ENCODE results near the gene OR14C36. TPM values are rescaled to one million over a fixed set of nuclear protein-coding genes. Genes with fewer than 3 reads are reported as not detected.

The OR14C36 gene
- total RNA-seq, 1 donor from 2014 or later: not detected

Other genes with a start within 250 kb of the OR14C36 start
- gene OR2M5, start 203.6 kb upstream of the OR14C36 start, total RNA-seq: not detected
- not detected for gene OR2M2, start 174.0 kb upstream of the OR14C36 start, total RNA-seq
- not detected for gene OR2M3, start 151.5 kb upstream of the OR14C36 start, total RNA-seq
- gene OR2M4, start 117.4 kb upstream of the OR14C36 start, total RNA-seq: not detected
- gene OR2T33, start 70.8 kb upstream of the OR14C36 start, total RNA-seq: not detected
- gene OR2T12, start 45.4 kb upstream of the OR14C36 start, total RNA-seq: not detected
- not detected for gene OR2M7, start 24.2 kb upstream of the OR14C36 start, total RNA-seq
- not detected for gene OR2T4, start 12.9 kb downstream of the OR14C36 start, total RNA-seq
- not detected for gene OR2T6, start 27.0 kb downstream of the OR14C36 start, total RNA-seq
- gene OR2T1, start 54.3 kb downstream of the OR14C36 start, total RNA-seq: not detected
- not detected for gene OR2T2, start 96.9 kb downstream of the OR14C36 start, total RNA-seq
- not detected for gene OR2T3, start 124.6 kb downstream of the OR14C36 start, total RNA-seq
- not detected for gene OR2T5, start 139.8 kb downstream of the OR14C36 start, total RNA-seq
- not detected for gene OR2G6, start 159.3 kb downstream of the OR14C36 start, total RNA-seq
- not detected for gene OR2T29, start 214.0 kb downstream of the OR14C36 start, total RNA-seq
- not detected for gene OR2T34, start 226.0 kb downstream of the OR14C36 start, total RNA-seq
- not detected for gene OR2T10, start 248.9 kb downstream of the OR14C36 start, total RNA-seq

Data from cardiac septum (tissue), 1 donor.